ENCODE data around the gene FAM25G. TPM values are rescaled to one million over a fixed set of nuclear protein-coding genes. Genes with fewer than 3 reads are reported as not detected.
"Not testable (repeated sequence)": the region's sequence is repeated elsewhere in the genome, so short reads cannot be mapped to it uniquely, and the experiment has no call there.

Gene FAM25G
- total RNA-seq (ENCODE audit: low replicate concordance): not detected in 2 replicates
- long read RNA-seq: 0 reads

GRCh38 chr10:47491600-47491999, at the start of gene FAM25G:
FAM25G (minus strand) TSS chr10:47491700; CDS start chr10:47491674, 26 bp downstream.
- DNase-seq (ENCODE audit: extremely low spot score, unreplicated experiment): peak; percentile 20
- not testable (repeated sequence) for H3K27me3 Mint-ChIP-seq; H3K9me3 Mint-ChIP-seq; H3K4me1 Mint-ChIP-seq (ENCODE audit: unreplicated experiment); H3K4me3 Mint-ChIP-seq; H3K36me3 Mint-ChIP-seq; H3K27ac Mint-ChIP-seq

GRCh38 chr10:47536430-47536829, 44.9 kb upstream of the FAM25G start:
- H3K9me3 Mint-ChIP-seq; H3K27me3 Mint-ChIP-seq; H3K4me3 Mint-ChIP-seq; H3K27ac Mint-ChIP-seq; DNase-seq (ENCODE audit: extremely low spot score, unreplicated experiment); H3K4me1 Mint-ChIP-seq (ENCODE audit: unreplicated experiment); H3K36me3 Mint-ChIP-seq: not testable (repeated sequence)

GRCh38 chr10:47523475-47523874, 32.0 kb upstream of the FAM25G start, which contains the start of gene AGAP9:
AGAP9 (minus strand) TSS chr10:47523638; CDS start chr10:47523526, 112 bp downstream.
- not testable (repeated sequence) for H3K4me3 Mint-ChIP-seq; H3K27ac Mint-ChIP-seq; DNase-seq (ENCODE audit: extremely low spot score, unreplicated experiment); H3K4me1 Mint-ChIP-seq (ENCODE audit: unreplicated experiment); H3K27me3 Mint-ChIP-seq; H3K36me3 Mint-ChIP-seq; H3K9me3 Mint-ChIP-seq

DNA sequence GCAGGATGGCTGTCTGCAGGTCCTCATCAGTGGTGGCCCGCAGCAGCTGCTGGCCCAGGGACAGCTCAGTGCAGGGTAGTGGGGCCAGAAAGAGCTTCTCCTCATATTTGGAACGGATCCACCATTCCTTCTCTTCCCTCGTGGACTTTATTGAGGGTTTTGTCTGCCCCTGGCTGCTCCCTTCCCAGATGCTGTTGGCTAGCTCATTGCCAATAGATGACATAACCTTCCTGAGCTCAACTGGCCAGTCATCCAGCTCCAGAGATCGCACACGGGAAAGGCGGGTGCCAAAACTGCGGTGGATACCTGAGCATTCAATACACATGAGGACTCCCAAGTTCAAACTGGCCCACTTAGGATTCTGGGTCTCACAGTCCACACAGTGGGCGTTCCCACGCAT, 10.8 kb upstream of the FAM25G start:
- not testable (repeated sequence) for H3K4me3 Mint-ChIP-seq; H3K27ac Mint-ChIP-seq; DNase-seq (ENCODE audit: extremely low spot score, unreplicated experiment); H3K9me3 Mint-ChIP-seq; H3K36me3 Mint-ChIP-seq; H3K27me3 Mint-ChIP-seq; H3K4me1 Mint-ChIP-seq (ENCODE audit: unreplicated experiment)

- not testable (repeated sequence) for H3K4me1 Mint-ChIP-seq (ENCODE audit: unreplicated experiment); H3K9me3 Mint-ChIP-seq; H3K4me3 Mint-ChIP-seq; H3K27ac Mint-ChIP-seq; H3K27me3 Mint-ChIP-seq; DNase-seq (ENCODE audit: extremely low spot score, unreplicated experiment); H3K36me3 Mint-ChIP-seq
These were observed 2.7 kb upstream of the FAM25G start for GRCh38 chr10:47494226-47494625.

DNA sequence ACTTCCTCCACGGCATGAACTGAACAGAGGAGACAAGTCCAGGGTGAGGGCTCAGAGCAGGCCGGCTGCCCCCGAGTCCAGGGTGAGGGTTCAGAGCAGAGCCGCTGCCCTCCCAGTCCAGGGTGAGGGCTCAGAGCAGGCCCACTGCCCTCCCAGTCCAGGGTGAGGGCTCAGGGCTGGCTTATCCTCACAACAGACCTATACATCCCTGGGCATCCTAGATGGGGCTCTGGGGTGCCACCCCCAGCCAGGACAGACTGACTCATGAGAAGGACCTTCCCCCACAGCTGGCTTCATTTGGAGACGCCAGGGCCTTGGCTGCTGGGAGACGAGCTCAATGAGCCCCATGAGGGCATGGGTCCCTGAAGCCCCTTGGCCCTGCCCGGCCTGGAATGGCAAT, 1.9 kb downstream of the FAM25G start:
- not testable (repeated sequence) for H3K4me3 Mint-ChIP-seq; H3K9me3 Mint-ChIP-seq; H3K36me3 Mint-ChIP-seq; H3K27ac Mint-ChIP-seq; H3K27me3 Mint-ChIP-seq; H3K4me1 Mint-ChIP-seq (ENCODE audit: unreplicated experiment); DNase-seq (ENCODE audit: extremely low spot score, unreplicated experiment)

DNA sequence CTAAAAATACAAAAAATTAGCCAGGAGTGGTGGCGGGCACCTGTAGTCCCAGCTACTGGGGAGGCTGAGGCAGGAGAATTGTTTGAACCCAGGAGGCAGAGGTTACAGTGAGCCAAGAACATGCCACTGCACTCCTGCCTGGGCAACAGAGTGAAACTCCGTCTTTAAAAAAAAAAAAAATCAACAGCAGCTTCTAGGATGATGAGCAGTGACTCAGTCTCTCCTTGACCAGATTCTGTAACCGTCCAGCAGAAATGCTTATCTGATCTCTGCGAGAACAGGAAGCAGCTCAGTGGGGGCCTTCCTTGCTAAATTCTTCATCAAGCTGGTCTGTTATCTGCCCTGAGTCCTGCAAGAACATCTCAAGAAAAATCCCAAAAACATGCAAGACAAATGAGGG, 5.6 kb downstream of the FAM25G start:
- not testable (repeated sequence) for H3K27ac Mint-ChIP-seq; H3K27me3 Mint-ChIP-seq; H3K4me3 Mint-ChIP-seq; H3K9me3 Mint-ChIP-seq; H3K4me1 Mint-ChIP-seq (ENCODE audit: unreplicated experiment); DNase-seq (ENCODE audit: extremely low spot score, unreplicated experiment); H3K36me3 Mint-ChIP-seq

DNA sequence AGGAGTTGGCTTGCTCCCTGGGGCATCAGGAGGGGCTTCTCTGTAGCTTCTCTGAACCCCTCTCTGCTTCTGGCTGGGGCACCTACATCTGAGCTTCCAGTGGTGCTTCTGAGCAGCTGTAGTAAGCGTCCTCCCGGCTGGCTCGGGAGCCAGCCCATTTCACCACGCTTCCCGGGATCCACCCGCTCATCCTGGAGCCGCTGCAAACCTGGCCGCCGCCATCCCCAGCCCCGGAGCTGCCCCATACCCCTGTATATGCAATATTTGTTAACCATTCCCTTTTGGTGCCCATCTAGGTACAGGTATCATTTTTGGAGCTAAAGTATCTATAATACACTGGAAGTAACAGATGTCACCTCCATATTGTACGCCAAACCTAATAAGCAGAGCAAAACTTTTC, 6.7 kb downstream of the FAM25G start:
- not testable (repeated sequence) for H3K27ac Mint-ChIP-seq

GRCh38 chr10:47483923-47484322, 7.6 kb downstream of the FAM25G start, which contains the start of gene ANXA8:
ANXA8 (minus strand) TSS chr10:47484115; CDS start chr10:47483933, 182 bp downstream.
- not testable (repeated sequence) for H3K27me3 Mint-ChIP-seq; DNase-seq (ENCODE audit: extremely low spot score, unreplicated experiment); H3K9me3 Mint-ChIP-seq; H3K4me3 Mint-ChIP-seq; H3K4me1 Mint-ChIP-seq (ENCODE audit: unreplicated experiment); H3K27ac Mint-ChIP-seq; H3K36me3 Mint-ChIP-seq

More for the DNA sequence above, 6.7 kb downstream of the FAM25G start:
- not testable (repeated sequence) for H3K36me3 Mint-ChIP-seq; H3K4me1 Mint-ChIP-seq (ENCODE audit: unreplicated experiment); H3K4me3 Mint-ChIP-seq; DNase-seq (ENCODE audit: extremely low spot score, unreplicated experiment); H3K9me3 Mint-ChIP-seq; H3K27me3 Mint-ChIP-seq

DNA sequence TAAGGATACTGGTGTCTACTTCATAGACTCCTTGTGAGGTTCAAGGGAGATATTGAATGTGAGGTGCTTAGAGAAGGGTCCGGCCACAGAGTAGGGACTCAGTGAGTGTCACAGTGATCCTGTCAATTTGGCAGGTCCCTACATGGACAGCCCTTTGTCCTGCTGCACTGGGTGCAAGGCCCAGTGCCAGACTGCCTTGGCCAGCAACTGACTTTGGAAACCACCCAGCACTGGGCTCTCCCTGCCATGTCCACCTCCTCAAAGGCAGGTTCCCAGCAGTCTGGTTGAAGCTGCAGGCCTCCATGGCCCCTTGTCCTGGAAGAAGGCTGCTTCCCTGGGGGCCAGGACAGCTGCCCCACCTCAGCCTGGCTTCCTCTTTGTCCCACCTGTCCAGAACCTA, 9.1 kb downstream of the FAM25G start:
- H3K4me1 Mint-ChIP-seq (ENCODE audit: unreplicated experiment); H3K27me3 Mint-ChIP-seq; H3K4me3 Mint-ChIP-seq; H3K27ac Mint-ChIP-seq; H3K9me3 Mint-ChIP-seq; DNase-seq (ENCODE audit: extremely low spot score, unreplicated experiment); H3K36me3 Mint-ChIP-seq: not testable (repeated sequence)

DNA sequence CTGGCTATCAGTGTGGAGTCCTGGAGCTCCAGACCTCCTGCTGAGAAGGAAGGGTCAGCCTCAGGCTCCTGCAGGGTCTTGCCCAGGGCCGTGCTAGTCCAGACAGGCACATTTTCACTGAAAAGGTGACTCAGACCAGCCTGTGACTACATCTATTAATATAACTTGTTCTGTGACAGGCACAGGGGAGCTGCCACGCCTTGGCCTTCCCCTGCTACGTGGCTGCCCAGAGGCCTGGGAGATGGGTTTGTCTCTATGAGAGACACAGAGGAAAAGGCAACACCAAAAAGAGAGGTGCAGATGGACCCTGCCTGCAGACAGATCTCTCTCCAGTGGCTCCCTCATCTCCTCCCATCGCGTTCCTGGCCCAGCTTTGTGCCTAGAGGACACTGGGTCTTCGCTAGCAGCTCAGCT, 9.7 kb downstream of the FAM25G start:
- H3K4me3 Mint-ChIP-seq; H3K27ac Mint-ChIP-seq; H3K9me3 Mint-ChIP-seq; H3K27me3 Mint-ChIP-seq; DNase-seq (ENCODE audit: extremely low spot score, unreplicated experiment); H3K4me1 Mint-ChIP-seq (ENCODE audit: unreplicated experiment); H3K36me3 Mint-ChIP-seq: not testable (repeated sequence)

DNA sequence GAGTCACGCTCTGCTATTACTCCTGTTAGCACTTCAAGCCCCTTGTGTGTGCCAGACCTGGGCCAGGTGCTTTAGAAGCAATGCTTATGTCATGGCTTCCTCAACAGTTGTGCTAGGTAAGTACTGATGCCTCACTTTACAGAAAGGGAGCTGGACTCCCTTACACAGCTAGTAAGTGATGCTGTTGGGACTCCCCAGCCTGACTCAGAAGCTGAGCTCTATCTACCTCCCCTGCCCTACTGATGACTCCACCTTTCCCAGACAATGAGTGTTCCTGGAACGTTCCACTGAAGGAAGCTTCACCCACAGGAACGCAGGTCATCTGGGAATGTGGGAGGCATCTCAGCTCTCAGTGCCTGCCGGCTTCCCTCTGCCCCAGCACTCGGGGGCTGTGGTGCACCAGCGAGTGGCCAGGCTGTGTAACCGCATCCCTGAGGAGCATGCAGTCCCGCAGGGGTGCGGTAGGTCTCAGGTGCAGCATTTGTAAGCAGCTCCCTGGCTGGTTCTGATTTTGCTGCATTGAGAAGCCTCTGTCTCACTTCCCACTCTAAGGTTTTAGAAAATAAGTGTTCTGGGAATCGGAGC, 10.2 kb downstream of the FAM25G start:
- not testable (repeated sequence) for H3K9me3 Mint-ChIP-seq; DNase-seq (ENCODE audit: extremely low spot score, unreplicated experiment); H3K36me3 Mint-ChIP-seq; H3K4me1 Mint-ChIP-seq (ENCODE audit: unreplicated experiment); H3K4me3 Mint-ChIP-seq; H3K27me3 Mint-ChIP-seq; H3K27ac Mint-ChIP-seq

- not testable (repeated sequence) for H3K4me3 Mint-ChIP-seq, H3K36me3 Mint-ChIP-seq
These were observed 11.4 kb downstream of the FAM25G start for GRCh38 chr10:47480133-47480532.

DNA sequence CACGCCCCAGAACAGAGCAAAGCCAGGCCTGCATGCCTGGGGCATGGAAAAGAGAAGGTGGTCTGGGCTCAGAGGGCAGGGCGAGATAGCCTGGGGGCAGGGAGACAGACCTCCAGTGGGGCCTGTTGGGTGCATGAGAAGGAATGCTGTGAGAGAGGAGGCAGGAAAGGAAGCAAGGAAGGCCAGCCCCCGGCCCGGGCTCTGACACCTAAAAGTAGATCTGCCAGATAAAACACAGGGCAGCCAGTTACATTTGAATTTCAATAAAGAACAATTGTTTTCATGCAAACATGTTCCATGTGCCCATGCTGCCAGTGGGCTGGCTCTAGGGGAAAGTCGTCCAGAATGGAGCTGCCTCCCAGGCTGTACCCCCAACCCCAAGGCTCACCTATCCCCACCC, 13.4 kb downstream of the FAM25G start:
- DNase-seq (ENCODE audit: extremely low spot score, unreplicated experiment); H3K4me1 Mint-ChIP-seq (ENCODE audit: unreplicated experiment); H3K9me3 Mint-ChIP-seq; H3K36me3 Mint-ChIP-seq; H3K4me3 Mint-ChIP-seq; H3K27ac Mint-ChIP-seq; H3K27me3 Mint-ChIP-seq: not testable (repeated sequence)

More at GRCh38 chr10:47480133-47480532, 11.4 kb downstream of the FAM25G start:
- H3K9me3 Mint-ChIP-seq; DNase-seq (ENCODE audit: extremely low spot score, unreplicated experiment); H3K27me3 Mint-ChIP-seq; H3K27ac Mint-ChIP-seq; H3K4me1 Mint-ChIP-seq (ENCODE audit: unreplicated experiment): not testable (repeated sequence)

DNA sequence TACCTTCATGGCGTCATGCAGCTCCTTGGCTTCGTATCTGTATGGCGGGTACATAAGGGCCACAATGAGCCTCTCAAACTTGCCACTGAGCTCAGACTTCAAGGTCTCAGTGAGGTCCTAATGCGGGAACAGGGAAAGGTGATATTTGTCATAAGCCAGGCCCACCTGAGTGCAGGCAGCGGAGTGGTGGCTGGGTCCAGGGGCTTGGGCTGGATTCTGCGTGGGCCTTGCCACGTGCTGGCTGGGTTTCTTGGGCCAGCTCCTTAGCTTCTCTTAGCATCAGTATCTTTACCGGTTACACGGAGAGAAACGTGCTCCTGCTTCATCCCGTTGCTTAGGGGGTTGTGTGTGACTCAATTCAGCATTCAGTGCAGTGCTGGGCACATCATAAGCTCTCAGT, 14.4 kb downstream of the FAM25G start:
- not testable (repeated sequence) for H3K4me3 Mint-ChIP-seq; H3K27ac Mint-ChIP-seq; H3K4me1 Mint-ChIP-seq (ENCODE audit: unreplicated experiment); H3K27me3 Mint-ChIP-seq; H3K36me3 Mint-ChIP-seq; H3K9me3 Mint-ChIP-seq; DNase-seq (ENCODE audit: extremely low spot score, unreplicated experiment)
